ENCODE data around the gene PBX1. TPM values are rescaled to one million over a fixed set of nuclear protein-coding genes. Genes with fewer than 3 reads are reported as not detected.

The PBX1 gene
- total RNA-seq, 3 donors from 2014 or later (not counting 1 experiment from before 2014, with no cell fraction given): 0.54 to 3.5 (median 1.4) TPM

- peaks cover 10% of the 10 kb centered on the region for H3K27me3 ChIP-seq (ENCODE audit: control insufficient read depth, insufficient read depth, low read length)
- H3K27ac ChIP-seq (ENCODE audit: low read length): no peak overlapping the region
- H3K9me3 ChIP-seq (ENCODE audit: control insufficient read depth, insufficient read depth, low read length): no peaks in the 10 kb centered on the region
- H3K36me3 ChIP-seq (ENCODE audit: control insufficient read depth, insufficient read depth, low read length): no peaks in the 10 kb centered on the region
- peaks cover 10% of the 10 kb centered on the region for H3K4me1 ChIP-seq (ENCODE audit: control insufficient read depth, insufficient read depth, low read length)
- ATAC-seq: no peak
- TF ChIP-seq CTCF (IDR thresholded peaks at IDR 0.05): no peak
- WGBS (ENCODE audit: insufficient coverage): 76% methylated on average over 2 of the region's 3 CpGs
- intact Hi-C loops (cut with micrococcal nuclease): no loop called here
- H3K4me3 ChIP-seq (ENCODE audit: low read length): no peak overlapping the region
- peaks cover 21 to 37% of the 10 kb centered on the region in 2 donors for H3K27me3 Mint-ChIP-seq (ENCODE audit: low read depth in 2 of 2)
- no peak overlapping the region for H3K4me3 Mint-ChIP-seq
- no peak overlapping the region for H3K27ac Mint-ChIP-seq
- no peak for DNase-seq
- no peaks in the 10 kb centered on the region for H3K9me3 Mint-ChIP-seq
- no peaks in the 10 kb centered on the region for H3K36me3 Mint-ChIP-seq
- H3K4me1 Mint-ChIP-seq: peaks cover 9 to 19% of the 10 kb centered on the region in 2 donors
Measured at GRCh38 chr1:164562947-164563520, 4.0 kb downstream of the PBX1 start.

GRCh38 chr1:164563721-164564360 lies 4.9 kb downstream of the PBX1 start:
- Histone ChIP-seq H3K9me3 (ENCODE audit: control insufficient read depth, insufficient read depth, low read length) (no peaks in the 10 kb centered on the region), H3K4me3 (ENCODE audit: low read length) (no peak overlapping the region), H3K36me3 (ENCODE audit: control insufficient read depth, insufficient read depth, low read length) (no peaks in the 10 kb centered on the region), H3K4me1 (ENCODE audit: control insufficient read depth, insufficient read depth, low read length) (peaks cover 5% of the 10 kb centered on the region), H3K27ac (ENCODE audit: low read length) (no peak overlapping the region), H3K27me3 (ENCODE audit: control insufficient read depth, insufficient read depth, low read length) (peaks cover 7% of the 10 kb centered on the region)
- no peaks in the 10 kb centered on the region for H3K9me3 Mint-ChIP-seq
- H3K27me3 Mint-ChIP-seq (ENCODE audit: low read depth in 2 of 2): peaks cover 21 to 45% of the 10 kb centered on the region in 2 donors
- H3K36me3 Mint-ChIP-seq: no peaks in the 10 kb centered on the region
- DNase-seq (no peak), ATAC-seq (no peak)
- WGBS (ENCODE audit: insufficient coverage): 80% methylated on average over 8 of the region's 10 CpGs
- intact Hi-C loops (cut with micrococcal nuclease): no loop called here
- H3K4me3 Mint-ChIP-seq: no peak overlapping the region
- peaks cover 9 to 14% of the 10 kb centered on the region in 2 donors for H3K4me1 Mint-ChIP-seq
- H3K27ac Mint-ChIP-seq: no peak overlapping the region
- no peak for TF ChIP-seq CTCF (IDR thresholded peaks at IDR 0.05)

DNA sequence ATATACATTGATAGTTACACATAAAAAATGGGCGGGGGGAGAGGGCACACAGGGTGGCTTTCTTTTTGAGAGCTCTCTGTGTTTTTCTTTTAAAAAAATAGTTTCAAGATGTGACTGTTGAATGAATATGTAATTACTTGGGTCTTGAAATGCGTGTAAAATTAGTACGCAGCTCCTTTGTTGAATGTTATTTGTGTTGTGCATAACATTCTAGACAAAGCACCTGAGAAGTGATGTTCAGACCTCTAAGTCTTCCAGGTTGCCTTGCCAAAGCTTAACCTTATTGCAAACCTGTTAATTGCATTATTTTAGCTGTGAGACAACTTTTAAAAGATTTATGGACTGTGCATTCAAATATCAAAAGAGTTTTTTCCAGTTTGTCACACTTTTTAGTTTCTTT lies 5.4 kb downstream of the PBX1 start:
- no peak overlapping the region for H3K4me3 Mint-ChIP-seq
- 93% methylated on average over 3 of the region's 3 CpGs for WGBS (ENCODE audit: insufficient coverage)
- intact Hi-C loops (cut with micrococcal nuclease): no loop called here
- no peak overlapping the region for H3K27ac Mint-ChIP-seq
- H3K9me3 ChIP-seq (ENCODE audit: control insufficient read depth, insufficient read depth, low read length): no peaks in the 10 kb centered on the region
- no peak overlapping the region for H3K27ac ChIP-seq (ENCODE audit: low read length)
- no peaks in the 10 kb centered on the region for H3K9me3 Mint-ChIP-seq
- H3K4me1 Mint-ChIP-seq: peaks cover 9 to 14% of the 10 kb centered on the region in 2 donors
- no peak for TF ChIP-seq CTCF (IDR thresholded peaks at IDR 0.05)
- peaks cover 21 to 45% of the 10 kb centered on the region in 2 donors for H3K27me3 Mint-ChIP-seq (ENCODE audit: low read depth in 2 of 2)
- H3K4me3 ChIP-seq (ENCODE audit: low read length): no peak overlapping the region
- no peak for DNase-seq
- ATAC-seq: no peak
- no peaks in the 10 kb centered on the region for H3K36me3 Mint-ChIP-seq
- H3K36me3 ChIP-seq (ENCODE audit: control insufficient read depth, insufficient read depth, low read length): no peaks in the 10 kb centered on the region
- H3K4me1 ChIP-seq (ENCODE audit: control insufficient read depth, insufficient read depth, low read length): peaks cover 3% of the 10 kb centered on the region
- peaks cover 7% of the 10 kb centered on the region for H3K27me3 ChIP-seq (ENCODE audit: control insufficient read depth, insufficient read depth, low read length)
